Measurements from ENCODE around the gene LSP1.
A peak's percentile ranks its signal among the peaks of the same experiment; 100 is the strongest.
"Not testable (repeated sequence)": the region's sequence is repeated elsewhere in the genome, so short reads cannot be mapped to it uniquely, and the experiment has no call there.

Gene LSP1

DNA sequence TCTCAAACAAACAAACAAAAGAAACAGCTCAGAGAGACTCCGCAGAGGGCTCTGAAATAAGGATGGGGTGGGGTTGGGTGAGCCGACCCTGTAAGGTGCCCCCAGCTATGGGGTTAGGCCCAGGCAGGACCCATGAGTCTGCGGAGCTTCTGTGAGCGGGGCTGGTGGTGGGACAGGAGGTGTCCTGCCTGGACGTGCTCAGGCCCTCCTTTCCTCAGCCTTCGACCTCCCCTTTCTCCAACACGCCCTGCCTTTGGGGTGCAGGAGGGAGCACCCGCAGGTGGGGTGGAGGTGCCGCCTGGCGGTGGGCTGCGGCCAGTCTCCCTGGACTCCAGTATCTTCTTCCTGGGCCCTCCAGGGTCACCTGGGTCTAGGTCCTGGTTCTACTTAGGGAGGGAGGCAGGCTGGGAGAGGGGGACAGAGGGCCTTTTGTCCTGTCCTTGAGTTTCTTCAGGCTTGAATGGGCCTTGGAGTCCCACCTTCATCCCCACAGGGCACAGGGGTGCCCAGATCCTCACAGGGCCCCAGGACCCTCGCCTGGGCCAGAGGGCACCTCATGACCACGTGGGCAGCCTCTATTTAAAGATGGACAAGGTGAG lies 26.6 kb downstream of the LSP1 start:
- no peak for DNase-seq

DNA sequence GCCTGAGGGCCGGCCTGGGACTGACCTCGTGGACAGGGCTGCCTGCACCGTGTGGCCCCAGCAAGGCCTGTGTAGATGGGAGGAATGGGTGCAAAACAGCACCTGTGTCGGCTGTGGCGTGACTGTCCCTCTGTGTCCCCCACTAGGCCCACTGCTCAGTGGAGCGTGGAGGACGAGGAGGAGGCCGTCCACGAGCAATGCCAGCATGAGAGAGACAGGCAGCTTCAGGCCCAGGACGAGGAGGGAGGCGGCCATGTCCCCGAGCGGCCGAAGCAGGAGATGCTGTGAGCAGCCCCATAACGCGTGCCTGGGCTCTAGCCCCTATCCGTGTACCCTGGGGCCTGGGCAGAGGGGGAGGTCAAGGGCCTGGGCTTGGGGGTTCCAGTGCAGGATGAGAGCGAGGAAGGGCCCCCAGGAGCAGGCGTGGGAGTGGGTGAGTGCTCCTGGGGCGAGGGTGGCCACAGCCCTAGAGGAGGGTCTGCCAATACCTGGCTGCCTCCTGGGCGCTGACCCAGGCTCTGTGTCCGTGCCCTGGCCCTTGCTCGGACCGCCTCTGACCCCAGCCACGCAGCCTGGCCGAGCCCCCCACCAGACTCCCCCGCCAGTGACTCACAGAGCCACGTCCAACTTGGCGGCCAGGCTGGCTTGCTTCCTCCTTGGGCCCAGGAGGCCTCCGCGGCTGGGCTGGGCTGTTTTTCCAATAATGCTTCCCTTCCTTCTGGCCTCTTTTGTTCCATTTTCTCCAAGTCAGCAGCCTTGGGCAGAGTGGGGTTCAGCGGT lies 27.2 kb downstream of the LSP1 start:
- DNase-seq, result no peak

- DNase-seq, result no peak
These were observed 28.0 kb downstream of the LSP1 start for GRCh38 chr11:1880746-1881441.

DNA sequence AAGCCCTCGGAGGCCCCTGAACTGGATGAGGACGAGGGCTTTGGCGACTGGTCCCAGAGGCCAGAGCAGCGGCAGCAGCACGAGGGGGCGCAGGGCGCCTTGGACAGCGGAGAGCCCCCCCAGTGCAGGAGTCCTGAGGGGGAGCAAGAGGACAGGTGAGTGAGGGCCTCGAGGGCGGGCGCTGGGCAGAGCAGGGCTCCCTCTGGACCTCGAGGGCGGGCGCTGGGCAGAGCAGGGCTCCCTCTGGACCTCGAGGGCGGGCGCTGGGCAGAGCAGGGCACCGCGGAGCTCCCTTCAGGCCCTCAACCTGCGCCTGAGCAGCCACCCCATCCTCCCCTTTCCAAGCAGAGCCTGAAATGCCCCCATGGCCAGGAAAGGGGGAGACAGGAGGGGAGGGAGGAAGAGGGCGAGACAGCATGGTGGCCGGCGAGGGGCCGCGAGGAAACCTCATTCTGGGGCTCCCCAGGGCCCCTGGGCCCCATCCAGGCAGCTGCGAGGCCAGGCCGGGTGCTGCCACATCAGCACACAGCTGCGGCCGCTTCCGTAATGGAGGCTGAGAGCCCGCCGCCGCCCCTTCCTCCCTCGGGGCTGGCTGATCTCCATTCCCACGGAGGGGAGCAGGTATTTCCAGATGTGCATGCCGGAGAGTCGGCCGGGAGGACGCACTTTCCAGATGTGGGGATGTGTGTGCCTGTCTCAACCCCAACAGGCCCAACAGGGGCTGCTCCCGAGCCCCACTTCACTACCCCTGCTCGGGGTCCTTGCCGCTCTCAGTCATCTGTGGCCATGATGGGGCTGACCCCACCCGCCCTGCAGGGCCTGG lies 28.8 kb downstream of the LSP1 start:
- no peak for DNase-seq

DNA sequence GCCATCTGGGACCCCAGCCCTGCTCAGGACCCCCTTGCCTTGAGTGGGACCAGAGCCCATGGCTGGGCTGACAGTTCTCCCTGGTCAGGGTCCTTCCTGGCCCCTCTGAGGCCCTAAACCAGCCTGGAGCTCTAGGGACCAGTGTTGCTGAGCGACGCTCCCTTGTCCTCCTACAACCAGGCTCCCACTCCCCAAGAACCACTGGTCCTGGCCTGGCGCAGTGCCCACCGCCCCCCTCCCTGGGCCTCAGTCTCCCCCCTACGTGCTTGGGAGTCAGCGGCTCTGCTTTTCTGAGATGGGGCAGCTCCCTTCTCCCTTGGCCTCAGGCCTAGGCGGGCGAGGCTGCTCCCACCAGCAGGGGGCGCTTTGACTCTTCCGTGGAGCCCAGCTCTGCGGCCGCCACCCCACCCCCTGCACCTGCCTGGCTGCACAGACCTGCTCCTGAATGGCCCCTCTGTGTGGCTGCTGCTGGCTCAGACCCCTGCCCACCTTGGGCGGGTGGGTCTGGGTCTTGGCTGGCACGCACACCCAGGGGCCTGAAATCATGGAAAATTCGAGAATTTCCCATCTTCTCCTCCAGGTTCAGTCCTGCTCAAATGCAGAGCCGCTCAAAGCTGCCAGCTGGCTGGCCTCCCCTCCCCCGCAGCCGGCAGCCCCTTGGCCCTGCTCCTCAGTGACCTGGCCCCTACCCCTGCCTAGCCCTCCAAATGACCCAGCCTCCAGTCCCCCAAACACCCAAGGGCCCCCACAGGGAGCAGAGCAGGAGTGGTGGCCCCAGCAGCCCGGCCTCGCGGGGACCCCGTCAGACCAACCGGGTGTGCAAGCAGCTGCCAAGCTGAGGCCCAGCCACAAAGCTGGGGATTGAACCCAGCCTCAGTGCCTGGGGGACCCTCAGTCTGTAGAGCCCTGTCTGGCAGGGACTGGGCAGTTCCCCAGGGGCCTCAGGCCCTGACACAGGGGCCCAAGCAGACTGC lies 29.7 kb downstream of the LSP1 start:
- DNase-seq, result peak; percentile 74 to 75

DNA sequence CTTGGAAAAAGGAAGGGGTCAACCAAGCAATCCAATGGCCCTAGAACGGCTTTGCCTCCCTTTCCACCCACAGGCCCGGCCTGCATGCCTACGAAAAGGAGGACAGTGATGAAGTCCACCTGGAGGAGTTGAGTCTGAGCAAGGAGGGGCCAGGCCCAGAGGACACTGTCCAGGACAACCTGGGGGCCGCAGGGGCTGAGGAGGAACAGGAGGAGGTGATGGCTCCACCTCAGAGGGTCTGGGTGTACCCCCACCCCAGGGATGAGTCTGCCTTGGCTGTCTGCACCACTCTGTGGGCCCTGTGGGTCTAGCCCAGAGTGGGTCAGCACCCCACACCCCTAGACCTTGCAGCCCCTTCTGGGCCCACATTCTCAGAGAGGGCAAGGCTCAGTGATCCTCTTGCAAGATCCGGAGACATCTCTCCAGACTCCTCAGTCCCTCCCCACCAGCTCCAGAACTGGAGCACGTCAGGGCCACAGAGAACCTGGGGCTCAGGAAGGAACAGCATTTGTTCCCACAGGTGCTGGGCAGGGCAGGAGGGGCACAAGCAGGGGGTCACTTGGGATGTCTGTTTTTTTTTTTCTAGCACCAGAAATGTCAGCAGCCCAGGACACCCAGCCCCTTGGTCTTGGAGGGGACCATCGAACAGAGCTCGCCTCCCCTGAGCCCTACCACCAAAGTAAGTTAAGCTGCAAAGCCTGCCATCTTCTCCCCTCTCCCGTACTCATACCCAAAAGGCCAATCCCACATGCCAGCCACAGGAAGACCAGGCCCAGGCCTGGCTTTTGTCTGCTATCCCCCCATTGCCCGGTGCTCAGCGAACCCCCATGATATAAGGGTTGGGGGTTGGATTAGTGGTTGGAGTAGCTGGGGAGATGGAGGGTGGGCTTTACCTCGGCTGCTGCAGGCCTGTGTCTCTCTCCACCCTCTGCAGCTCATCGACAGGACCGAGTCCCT lies 30.7 kb downstream of the LSP1 start:
- DNase-seq, result no peak

- no peak for DNase-seq
These were observed 31.4 kb downstream of the LSP1 start for GRCh38 chr11:1884303-1884700.

DNA sequence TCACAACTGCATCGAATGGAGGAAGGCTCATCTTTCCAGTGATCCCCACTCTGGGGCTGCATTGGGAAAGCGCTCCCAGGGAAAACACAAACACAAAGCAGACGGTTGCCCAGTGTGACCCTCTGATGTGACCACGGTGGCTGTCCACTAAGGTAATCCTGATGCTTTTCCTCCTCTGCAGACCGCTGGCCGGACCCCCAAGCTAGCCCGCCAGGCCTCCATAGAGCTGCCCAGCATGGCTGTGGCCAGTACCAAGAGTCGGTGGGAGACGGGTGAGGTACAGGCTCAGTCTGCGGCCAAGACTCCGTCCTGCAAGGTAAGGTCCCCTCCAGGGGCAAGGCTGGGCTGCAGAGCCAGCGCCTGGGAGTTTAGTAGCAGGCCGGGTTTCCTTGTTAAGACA lies 33.7 kb downstream of the LSP1 start:
- not testable (repeated sequence) for DNase-seq

- no peak for DNase-seq
These were observed 34.8 kb downstream of the LSP1 start for GRCh38 chr11:1887451-1888346.

GRCh38 chr11:1888347-1888753 lies 35.5 kb downstream of the LSP1 start:
- no peak for DNase-seq

GRCh38 chr11:1888811-1889210 lies 35.9 kb downstream of the LSP1 start:
- DNase-seq, result no peak

DNA sequence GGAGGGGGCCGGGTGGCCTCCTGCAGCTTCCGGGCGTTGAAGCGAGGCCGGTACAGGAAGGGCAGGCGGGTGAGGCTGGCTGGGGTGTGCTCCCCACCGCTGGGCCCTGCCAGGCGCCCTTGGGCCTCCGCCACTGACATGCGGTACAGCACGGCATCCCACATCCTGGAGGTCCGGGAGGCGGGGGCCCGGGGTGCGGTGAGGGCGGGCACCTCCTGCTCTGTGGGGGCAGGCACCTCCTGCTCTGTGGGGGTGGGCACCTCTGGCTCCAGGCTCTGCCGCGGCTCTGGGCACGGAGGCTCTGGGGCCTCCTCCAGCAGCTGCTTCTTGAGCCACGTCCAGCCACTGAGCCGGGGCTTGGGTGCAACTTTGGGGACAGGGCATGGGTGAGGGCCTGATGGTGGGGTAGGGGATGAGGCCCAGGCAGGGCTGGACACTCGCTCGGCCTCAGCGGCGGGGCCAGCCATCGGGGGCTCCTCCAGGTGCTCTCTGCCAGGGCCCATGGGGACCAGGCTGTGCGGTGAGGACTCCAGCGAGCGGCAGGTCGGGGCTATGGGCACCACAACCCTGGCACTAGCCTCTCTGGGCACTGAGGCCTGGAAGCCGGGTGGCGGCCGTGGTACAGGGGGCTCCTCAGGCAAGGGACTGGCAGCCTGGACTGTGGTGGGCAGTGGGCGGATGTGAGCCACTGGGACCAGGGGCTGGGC lies 36.5 kb downstream of the LSP1 start:
- DNase-seq, result peak; percentile 60 to 73

- no peak for DNase-seq
These were observed 37.3 kb downstream of the LSP1 start for GRCh38 chr11:1889941-1890855.

DNA sequence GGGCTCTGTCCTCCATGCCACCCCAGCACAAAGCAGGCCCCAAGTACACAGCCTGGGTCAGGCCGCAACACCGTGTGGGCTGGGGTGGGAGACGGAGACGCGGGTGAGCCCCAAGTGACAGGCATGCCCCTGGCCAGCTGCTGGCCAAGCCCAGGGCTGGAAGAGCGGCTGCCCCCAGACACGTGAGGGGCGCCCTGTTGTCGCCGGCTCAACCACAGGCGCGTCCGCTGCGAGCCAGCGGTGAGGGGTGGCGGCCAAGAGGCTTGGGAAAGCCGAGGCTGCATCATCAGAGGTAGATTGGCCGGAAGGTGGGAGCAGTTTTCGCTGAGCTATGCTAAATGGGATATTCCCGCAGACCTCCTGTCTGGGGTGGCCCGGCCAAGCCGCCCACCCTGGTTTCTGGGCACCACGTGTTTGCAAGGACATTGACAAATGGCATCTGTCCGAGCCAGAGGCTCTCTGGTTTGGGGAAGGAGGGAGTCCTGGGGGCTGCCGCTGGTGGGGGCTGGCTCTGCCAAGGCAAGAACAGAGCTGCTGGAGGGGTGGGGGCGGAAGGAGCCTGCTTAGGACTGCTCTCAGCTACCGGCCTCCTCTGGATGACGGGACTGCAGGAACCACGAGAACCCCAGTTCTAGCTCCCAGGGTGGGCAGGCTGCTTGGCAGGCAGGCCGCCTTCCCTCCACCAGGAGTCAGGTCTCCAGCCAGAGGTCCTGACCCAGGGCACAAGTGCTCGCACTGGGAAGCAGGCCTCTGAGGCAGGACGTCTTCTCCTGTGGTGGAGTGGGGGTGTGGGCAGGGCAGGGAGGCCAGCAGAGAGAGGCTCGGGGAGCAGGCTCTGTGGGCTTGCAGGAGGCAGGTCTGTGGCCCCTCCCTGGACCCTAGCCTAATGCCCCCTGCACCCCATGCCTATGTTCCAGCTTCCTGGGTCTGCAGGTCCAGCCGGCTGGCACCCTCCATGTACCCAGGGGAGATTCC lies 38.3 kb downstream of the LSP1 start:
- DNase-seq, result no peak

- DNase-seq, result no peak
These were observed 38.9 kb downstream of the LSP1 start, which contains the start of gene PRR33 for GRCh38 chr11:1891831-1892115. Gene PRR33 (minus strand): TSS chr11:1891895. CDS start chr11:1890584, 1,311 bp downstream.

DNA sequence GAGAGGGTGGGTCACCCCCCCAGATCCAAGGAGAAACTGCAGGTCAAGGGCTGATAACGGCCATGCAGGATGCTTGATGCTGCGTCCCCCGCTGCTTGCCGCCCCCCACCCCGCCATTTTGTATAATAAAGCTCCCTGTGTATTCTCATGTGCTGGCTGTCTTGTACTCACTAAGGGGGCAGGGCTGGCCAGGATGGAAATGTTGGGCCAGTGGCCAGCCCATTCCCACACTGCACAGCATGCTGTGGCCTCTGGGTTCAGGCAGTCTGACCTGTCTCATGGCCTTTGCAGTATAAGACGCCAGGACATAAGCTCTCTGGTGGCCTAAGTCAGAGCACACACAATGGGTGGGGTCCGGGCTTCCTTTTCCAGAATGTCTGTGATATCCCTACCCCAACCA lies 39.2 kb downstream of the LSP1 start:
- no peak for DNase-seq

DNA sequence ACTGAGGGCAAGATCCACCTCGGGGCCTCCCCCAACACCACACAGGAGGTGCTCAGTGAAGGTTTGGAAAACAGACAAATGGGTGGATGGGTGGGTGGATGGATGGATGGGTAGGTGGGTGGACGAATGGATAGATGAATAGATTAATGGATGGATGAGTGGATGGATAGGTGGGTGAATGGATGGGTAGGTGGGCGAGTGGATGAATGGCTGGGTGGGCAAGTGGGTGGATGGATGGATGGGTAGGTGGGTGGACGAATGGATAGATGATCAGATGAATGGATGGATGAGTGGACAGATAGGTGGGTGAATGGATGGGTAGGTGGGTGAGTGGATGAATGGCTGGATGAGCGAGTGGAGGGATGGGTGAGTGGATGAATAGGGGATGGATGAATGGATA lies 39.7 kb downstream of the LSP1 start:
- no peak for DNase-seq
